NCI-H1417 (cell line): ENCODE results near the gene CDH4.

Experiments used
- DNase-seq, 3 experiments: peaks; one replicate each; lab custom pipeline; 2025; lab: John Stamatoyannopoulos, UW

Gene CDH4

GRCh38 chr20:61753987-61754956 is 502.2 kb downstream of the CDH4 start:
- DNase-seq = no peak

DNA sequence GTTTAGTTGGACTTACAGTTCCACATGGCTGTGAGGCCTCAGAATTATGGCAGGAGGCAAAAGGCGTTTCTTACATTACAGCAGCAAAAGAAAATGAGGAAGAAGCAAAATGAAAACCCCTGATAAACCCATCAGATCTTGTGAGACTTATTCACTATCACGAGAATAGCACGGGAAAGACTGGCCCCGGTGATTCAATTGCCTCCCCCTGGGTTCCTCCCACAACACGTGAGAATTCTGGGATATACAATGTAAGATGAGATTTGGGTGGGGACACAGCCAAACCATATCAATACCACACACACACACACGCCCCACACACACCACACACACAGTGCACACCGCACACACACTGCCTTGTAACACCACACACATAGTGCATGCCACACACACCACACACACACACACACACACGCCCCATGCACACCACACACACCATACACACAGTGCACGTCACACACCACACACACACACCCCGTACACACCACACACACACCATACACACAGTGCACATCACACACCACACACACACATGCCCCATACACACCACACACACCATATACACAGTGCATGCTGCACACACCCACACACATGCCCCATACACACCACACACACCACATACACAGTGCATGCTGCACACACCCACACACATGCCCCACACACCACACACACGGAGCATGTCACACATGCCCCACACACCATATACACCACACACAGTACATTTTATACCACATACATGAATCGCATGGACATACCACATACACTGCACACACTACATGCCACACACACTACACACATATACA is 503.1 kb downstream of the CDH4 start:
- no peak for DNase-seq

DNA sequence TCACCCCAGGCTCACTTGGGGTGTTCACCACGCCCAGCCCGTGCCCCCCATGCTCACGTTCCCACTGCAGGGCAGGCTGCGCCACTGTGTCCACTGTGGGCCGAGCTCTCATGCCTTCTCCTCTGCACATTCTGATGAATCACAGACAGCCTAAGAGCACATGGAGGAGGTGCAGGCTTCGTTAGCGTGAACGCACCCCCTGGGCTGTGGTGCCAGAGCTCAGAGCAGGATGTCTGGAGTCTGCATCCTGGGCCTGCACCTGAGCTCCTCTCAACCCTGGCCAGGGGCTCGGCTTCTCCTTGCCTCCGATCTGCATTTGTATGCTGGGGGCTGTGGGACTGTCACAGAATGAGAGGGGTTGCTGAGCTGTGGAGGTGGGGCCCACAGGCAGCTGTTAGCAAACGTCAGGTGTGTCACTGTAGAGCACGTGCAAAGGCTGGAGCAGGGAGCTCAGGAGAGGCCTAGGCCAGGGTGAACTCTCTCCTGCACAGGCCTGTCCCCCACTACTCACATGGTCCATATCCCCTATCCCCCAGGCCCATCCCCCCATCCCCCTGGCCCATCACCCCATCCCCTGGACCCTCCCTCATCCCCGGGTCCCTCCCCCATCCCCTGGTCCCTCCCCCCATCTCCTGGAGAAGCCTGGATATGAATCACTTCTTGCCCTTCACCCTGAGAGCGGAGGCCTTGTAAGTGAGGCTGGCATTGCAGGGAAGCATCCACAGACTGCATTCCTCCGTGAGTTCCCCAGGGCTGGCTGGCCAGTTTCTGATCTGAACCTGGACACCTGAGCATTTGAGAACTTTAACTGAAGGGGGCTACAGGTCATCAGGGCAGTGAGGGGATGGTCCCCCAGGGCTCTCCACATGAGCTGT is 504.1 kb downstream of the CDH4 start:
- DNase-seq = no peak

- DNase-seq = no peak
These were observed 505.1 kb downstream of the CDH4 start for GRCh38 chr20:61756966-61757677.

- no peak for DNase-seq
These were observed 505.9 kb downstream of the CDH4 start for GRCh38 chr20:61757678-61758563.

DNA sequence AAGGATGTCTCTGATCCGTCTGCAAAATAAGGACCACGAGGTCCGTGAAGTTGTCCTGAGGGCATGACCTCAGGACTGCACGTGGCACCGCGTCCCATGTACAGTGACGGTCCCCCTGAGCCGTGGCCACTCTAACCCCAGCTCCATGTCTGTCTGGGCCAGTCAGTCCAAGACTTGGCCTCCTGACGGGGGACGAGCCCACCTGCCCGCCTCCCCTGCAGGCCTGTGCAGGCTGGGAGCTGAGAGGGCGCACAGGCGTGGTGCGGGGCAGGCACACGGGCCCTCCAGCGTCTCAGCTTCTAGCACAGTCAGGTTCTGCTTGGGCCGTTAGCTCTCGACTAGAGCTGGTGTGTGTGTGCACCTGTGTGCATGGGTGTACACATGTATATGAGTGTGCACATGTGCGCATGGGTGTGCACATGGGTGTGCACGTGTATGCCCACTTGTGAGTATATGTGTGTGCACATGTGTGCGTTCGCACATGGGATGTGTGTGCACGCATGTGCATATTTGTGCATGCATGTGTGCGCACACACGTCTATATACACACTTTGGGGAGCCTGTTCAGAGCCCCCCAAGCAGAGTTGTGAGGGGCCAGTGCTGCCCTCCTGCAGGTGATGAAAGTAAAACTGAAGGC is 506.6 kb downstream of the CDH4 start:
- DNase-seq = no peak

DNA sequence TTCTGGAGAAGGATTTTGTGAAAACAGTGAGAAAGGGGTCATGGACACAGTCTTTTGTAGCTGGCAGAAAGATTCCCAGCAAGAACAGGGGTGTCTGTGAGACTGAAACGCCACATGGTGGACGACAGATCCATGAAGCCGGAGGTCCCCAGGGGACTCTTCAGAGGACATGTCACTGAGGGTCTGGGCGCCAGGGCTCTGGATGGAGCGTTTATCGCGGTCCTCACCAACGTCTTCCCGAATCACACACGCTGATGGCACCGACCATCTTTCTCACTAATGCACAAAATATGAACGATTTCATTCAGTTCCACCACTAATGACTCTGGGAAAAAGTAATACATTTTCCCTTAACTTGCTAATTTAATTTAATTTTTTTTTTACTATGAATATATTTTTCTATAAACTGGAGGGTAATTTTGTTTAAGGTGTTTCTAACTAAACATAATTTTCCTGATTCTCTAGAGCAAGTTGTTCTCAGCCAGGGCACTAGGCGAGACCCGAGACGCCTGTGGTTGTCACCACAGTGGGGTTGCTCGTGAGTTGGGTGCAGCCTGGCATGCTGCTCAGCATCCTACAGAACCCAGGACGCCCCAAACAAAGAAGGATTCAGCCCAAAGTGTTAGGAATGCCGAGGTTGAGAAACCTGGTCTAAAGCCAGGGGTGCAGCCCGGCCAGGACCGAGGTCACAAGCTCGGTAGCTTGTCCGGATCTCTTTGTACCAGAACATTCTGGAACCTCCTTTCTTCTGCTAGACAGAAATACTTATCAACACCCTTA is 507.4 kb downstream of the CDH4 start:
- no peak for DNase-seq

GRCh38 chr20:61760321-61760720 is 508.3 kb downstream of the CDH4 start:
- no peak for DNase-seq

- no peak for DNase-seq
These were observed 508.7 kb downstream of the CDH4 start for GRCh38 chr20:61760731-61761130.

DNA sequence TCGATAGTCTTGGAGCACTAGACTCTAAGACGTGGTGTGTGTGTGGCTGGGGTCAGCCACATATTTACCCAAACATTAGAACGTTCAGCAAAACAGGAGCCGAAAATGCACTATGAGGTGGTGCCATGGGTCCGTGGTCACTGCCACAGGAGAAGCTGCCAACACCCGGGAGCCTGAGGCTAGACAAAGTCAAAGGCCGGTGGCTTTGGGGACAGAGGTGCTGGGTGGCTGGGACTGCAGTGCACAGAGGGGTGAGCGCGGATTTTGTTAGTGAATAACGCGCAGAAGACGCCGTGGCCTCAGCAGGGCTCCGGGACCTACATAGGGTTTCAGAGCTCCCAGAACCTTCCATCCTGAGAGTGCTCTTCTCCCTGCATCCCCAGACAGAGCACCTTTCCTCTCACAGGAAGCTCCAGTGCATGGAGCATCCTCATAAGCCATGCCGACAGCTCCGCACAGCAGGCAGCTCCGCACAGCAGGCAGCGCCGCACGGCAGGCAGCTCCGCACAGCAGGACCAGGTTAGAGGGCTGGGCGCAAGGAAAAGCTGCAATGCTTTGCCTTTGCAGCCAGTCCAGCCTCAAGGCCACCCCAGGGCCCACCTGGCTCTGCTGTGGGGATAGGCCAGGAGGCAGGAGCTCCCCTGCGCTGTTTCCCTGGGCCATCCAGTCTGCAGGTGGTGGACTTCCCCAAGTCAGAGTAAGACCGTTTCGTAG is 509.5 kb downstream of the CDH4 start:
- DNase-seq = peak in 2 of 3 experiments; percentile 37 to 45

DNA sequence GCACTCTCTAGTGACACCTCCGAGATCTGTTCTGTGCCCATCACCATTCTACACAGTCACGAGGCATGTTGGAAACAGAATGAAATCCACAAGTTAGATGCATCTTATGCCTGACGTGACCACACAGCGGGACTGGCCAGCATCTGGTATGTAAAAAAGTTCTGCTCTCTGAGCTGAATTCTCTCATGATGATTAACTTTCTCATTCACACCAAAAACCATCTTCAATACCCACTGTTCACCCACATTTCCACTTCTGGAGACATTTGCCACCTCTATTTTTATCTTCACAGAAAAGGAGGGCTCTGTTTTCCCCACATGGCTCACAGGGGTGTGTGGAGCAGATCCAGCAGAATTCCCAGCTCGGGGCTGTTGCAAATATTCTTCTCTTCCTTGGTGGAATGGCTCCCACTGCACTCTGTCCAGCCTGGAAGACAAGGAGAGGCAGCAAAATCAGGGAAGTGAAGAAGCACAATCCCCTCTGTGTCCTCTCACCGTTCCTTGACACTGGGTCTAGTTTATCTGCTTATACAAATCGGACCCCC is 510.2 kb downstream of the CDH4 start:
- DNase-seq = no peak

- no peak for DNase-seq
These were observed 511.1 kb downstream of the CDH4 start for GRCh38 chr20:61762886-61763739.

- no peak for DNase-seq
These were observed 511.8 kb downstream of the CDH4 start for GRCh38 chr20:61763740-61764400.

- no peak for DNase-seq
These were observed 512.5 kb downstream of the CDH4 start for GRCh38 chr20:61764471-61765025.

DNA sequence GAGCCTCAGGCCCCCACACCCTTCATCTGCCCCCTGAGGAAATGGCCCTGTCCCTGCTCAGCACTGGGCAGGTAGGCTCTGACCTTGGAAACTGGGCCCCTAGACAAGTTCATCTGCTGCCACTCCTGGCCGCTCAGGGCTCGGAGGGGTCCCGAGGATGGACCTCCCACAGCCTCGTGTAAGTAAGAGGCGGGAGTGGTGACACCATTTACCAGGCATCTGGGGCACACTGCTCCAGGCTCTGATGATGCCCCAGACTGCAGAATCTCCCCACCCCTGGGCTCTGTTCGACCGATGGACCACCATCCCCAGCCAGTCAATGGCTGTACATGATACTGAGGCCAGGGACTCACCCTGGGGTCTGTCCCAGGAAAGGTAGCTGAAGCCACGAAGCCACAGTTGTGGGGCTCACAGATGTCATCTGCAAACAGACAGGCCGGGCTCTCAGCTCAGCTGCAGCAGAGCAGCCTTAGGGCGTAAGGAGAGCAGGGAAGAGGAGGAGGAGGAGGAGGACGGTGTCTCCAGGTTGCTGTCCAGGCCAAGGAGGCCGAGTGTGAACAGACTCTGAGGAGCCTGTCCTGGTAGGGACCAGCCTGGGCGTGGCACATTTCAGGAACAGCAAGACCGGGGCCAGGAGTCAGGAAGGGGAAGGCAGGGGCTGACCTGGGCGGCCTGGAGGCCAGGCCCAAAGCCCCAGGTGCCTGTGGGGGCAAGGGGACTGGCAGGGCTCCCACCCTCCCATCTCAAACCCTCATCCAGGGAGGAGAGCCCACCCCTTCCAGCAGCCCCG is 513.2 kb downstream of the CDH4 start:
- no peak for DNase-seq
